HG02973 (cell line): ENCODE results near the gene MYO5A.

Experiments
- ATAC-seq: cut with Tn5 transposase; IDR thresholded peaks from one replicate; pipeline ENCODE4 v1.9.1; 2021; ENCODE audit warnings: moderate library complexity; ENCODE audit not compliant: unreplicated experiment

The MYO5A gene

DNA sequence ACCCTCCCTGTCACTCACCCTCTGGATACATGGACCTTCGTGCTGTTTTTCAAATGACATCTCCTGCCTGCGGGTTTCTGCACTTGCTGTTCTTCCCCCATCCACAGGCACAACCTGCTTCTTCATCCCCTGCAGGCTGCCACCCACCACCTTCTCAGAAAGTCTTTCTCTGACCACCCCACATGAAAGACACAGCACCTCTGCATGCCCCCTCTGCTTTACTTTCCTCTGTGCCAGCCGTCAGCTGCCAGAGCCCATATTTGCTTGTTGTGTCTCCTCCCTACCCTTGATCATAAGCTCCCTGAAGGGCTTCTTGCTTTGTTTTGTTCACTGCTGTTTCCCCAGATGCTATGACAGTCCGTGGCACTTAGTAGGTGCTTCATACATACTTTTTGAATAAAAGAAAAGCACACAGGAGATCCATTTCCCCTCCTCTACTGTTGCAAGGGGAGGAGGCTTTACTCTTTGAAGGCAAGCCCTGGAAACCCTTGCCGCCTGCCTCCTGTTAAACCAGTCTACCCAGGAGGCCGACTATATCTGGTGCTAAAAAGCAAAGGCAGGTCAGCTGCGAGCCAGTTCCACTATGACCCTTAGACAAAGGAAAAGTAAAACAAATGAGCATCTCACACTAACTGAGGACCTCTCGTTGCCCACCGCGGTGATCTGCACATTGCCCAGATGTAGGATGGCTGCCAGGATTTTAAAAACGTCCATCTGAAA is 265.0 kb downstream of the MYO5A start:
- no peak for ATAC-seq

DNA sequence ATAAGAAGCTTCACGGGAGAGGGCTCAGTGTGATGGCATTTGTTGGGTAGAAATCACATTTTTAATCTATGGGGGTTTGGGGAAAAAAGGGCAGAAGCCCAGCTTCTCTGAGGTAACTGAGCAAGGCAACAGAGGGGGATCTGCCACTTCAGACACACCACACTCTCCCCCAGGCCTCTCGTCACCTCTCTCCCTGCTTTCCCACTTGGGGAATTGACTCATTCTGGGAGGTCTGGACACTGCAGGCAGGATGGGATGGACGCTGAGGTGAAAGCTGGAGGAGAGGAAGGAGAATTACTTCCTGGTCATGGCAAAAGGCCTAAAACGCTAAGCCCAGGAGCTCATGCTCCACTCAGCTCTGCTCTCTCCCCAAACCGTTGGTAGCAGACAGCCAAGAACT is 266.3 kb downstream of the MYO5A start:
- no peak for ATAC-seq

DNA sequence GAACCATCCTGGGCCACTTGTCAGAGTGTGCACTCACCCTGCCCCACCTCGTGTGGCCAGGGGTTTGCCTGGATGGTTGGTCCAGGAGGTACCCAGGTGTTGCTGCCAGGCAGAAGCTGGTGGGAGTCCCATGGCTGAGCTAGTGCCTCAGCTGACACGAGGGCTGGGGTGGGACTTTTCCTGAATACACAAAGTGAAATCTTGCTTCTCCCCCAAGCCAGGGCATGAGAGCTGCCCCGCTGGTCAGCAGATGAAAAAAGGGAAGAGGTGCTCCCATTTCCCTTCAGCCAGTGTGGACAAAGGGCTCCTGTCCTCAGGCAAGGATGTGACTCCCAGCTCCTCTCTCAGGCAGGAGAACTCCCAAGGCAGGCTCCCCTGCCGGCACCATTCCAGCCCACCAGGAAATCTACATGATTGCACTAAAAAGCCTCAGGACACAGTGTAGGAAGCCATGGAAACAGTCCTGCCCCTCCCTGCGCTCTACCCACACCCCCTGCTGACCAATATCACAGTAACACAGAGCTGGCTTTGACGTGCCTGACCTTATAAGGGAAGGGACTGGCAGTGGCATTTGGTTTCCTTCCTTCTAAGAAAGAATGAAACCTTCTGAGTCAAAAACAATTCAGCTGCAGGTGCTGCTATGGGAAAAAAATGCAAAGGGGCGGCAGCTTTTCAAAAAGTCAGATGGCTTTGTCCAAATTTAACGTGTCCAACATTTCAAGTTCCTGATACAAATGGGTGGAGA is 267.0 kb downstream of the MYO5A start:
- ATAC-seq, result peak; percentile 99

DNA sequence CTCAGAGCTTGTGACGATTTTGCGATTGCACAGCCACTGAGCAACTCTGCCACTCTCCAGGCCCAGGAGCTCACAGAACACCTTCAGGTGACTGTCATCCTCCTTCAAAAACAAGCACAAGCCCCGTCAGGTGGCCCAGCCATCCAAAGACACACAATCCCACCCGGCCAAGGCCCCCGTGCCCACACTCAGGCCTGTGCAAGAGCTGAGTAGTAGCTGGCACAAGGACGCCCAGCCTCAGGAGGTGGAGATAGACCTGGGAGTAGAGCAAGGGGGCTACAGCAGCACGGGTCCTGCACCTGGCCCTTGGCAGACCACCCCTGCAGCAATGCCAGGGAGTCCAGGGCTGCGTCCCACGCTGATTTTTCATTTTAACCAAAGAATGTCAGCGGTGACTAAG is 267.7 kb downstream of the MYO5A start:
- ATAC-seq, result no peak

DNA sequence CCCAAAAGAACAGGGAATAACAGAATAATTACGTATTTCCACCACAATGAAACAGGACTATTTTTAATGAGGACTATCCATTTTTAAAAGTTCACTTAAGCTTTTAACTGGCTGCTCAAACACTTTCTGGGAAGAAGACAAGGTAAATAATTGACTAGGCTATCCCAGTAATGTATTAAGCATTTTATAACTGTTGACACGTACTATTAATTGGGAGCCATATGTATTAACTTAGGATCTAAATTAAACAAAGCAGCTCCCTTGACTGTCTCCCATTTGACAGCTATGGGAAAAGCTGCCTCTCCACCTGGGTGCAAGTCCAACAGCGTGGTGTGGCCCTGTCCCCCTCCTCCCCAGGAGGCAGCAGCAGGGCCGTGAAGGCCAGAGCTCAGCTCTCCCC is 269.2 kb downstream of the MYO5A start:
- no peak for ATAC-seq

DNA sequence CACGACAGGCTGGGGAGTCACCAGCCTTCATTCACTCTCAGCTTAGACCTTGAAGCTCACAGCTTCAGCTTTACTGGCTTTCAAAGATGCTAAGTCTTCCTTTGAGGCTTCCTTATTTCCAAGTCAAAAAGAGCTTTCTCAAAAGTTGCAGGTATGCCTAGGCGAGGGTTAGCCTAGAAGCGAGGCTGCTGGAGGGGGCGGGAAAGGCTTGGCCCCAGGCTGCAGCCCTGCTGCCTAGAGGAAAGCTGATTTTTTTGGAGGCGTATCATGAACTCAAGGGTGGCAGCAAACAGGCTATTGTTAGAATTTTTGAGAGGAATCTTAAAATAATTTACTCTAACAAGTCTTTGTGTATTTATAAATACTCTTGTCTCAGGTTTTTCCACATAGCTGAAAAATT is 270.2 kb downstream of the MYO5A start:
- ATAC-seq, result no peak

DNA sequence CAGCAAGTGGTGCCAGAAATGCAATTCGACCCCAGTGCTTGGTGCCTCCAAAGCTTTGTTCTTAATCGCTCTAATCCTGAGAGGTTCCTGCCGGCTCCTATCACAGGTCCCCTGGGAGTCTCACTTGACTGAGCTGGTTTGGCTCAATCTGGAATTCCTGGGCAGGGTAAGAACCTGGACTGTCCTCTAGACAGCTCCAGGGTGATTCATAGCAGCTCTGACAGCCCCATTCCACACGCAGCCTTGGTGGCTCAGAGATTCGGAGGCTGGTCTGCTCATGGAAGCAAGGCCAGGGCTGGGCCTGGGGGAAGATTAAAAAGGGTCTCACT is 271.0 kb downstream of the MYO5A start:
- ATAC-seq, result no peak
